Karpas-422 (cell line): Measurements from ENCODE around the gene PPP4R3C. TPM values are rescaled to one million over a fixed set of nuclear protein-coding genes. Genes with fewer than 3 reads are reported as not detected.
"Not testable (repeated sequence)": the region's sequence is repeated elsewhere in the genome, so short reads cannot be mapped to it uniquely, and the experiment has no call there.

Source experiments
- DNase-seq: peaks from one replicate; pipeline ENCODE4 v3.0.0-alpha.2; 2015
- H2AFZ ChIP-seq: fragments of 200-600 bp; sonication (generic); 2 replicates; pipeline ENCODE4 v1.6.1; 2014; ENCODE audit warnings: antibody characterized with exemption, low read length, mixed read lengths
- H3K27ac ChIP-seq: fragments of 200-600 bp; sonication (generic); 2 replicates; pipeline ENCODE4 v1.5.1; 2014; ENCODE audit warnings: mild to moderate bottlenecking, low read length, moderate library complexity
- H3K27me3 ChIP-seq: fragments of 200-600 bp; sonication (generic); 2 replicates; pipeline ENCODE4 v1.6.1; 2014; ENCODE audit warnings: low read length, mixed read lengths
- H3K36me3 ChIP-seq: fragments of 200-600 bp; sonication (generic); 2 replicates; pipeline ENCODE4 v1.6.1; 2014; ENCODE audit warnings: low read length, mixed read lengths; ENCODE audit not compliant: insufficient read depth
- H3K4me1 ChIP-seq: fragments of 200-600 bp; sonication (generic); 2 replicates; pipeline ENCODE4 v1.6.1; 2014; ENCODE audit warnings: mild to moderate bottlenecking, low read length, mixed read lengths
- H3K4me2 ChIP-seq: fragments of 200-600 bp; sonication (generic); 2 replicates; pipeline ENCODE4 v1.6.1; 2014; ENCODE audit warnings: low read length, low read depth, mild to moderate bottlenecking; ENCODE audit not compliant: poor library complexity, severe bottlenecking
- H3K4me3 ChIP-seq: fragments of 200-600 bp; sonication (generic); 2 replicates; pipeline ENCODE4 v1.5.1; 2014; ENCODE audit warnings: mild to moderate bottlenecking, antibody characterized with exemption, low read length, mixed read lengths
- H3K79me2 ChIP-seq: fragments of 200-600 bp; sonication (generic); 2 replicates; pipeline ENCODE4 v1.6.1; 2014; ENCODE audit warnings: mild to moderate bottlenecking, low read length, mixed read lengths
- H3K9ac ChIP-seq: fragments of 200-600 bp; sonication (generic); 2 replicates; pipeline ENCODE4 v1.6.0; 2014; ENCODE audit warnings: low read length
- H3K9me2 ChIP-seq: fragments of 200-600 bp; sonication (generic), shearing (Covaris generic); replicated peaks from 2 replicates; pipeline ENCODE4 v1.6.0; 2014; ENCODE audit warnings: mild to moderate bottlenecking, low read length, moderate library complexity; ENCODE audit not compliant: insufficient read depth
- H3K9me3 ChIP-seq: fragments of 300-700, 200-600 bp; sonication (generic); 2 replicates; pipeline ENCODE4 v1.6.1; 2014; ENCODE audit warnings: low read length, mixed read lengths
- H4K20me1 ChIP-seq: fragments of 200-600 bp; sonication (generic); 2 replicates; pipeline ENCODE4 v1.6.1; 2014; ENCODE audit warnings: mild to moderate bottlenecking, antibody characterized with exemption, low read length, low read depth; ENCODE audit not compliant: insufficient read depth
- total RNA-seq: library from RNA; depleted of rRNA; stranded (reverse); fragments of >200 nt; shearing (Covaris generic); gene quantifications from 2 replicates; pipeline ENCODE4 v1.2.3, GENCODE V29; 2014; ENCODE audit warnings: low replicate concordance; rRNA removed

PPP4R3C gene
- total RNA-seq, 1 experiment from 2014 or later = not detected

GRCh38 chrX:27444093-27444908 lies 18.8 kb downstream of the PPP4R3C start:
- Histone ChIP-seq H3K79me2 (no peaks in the 10 kb centered on the region), H3K27me3 (no peaks in the 10 kb centered on the region), H3K9me3 (no peaks in the 10 kb centered on the region; the same call in 1 of the 2 replicates), H3K4me2 (no peak overlapping the region), H3K27ac (no peak overlapping the region), H3K9ac (no peak overlapping the region), H3K4me1 (no peaks in the 10 kb centered on the region), H2AFZ (no peak overlapping the region), H3K9me2 (no peaks in the 10 kb centered on the region), H4K20me1 (no peaks in the 10 kb centered on the region), H3K4me3 (no peak overlapping the region), H3K36me3 (no peaks in the 10 kb centered on the region)
- no peak for DNase-seq

- not testable (repeated sequence) for DNase-seq
Observed at GRCh38 chrX:27442392-27442791, 20.7 kb downstream of the PPP4R3C start.

GRCh38 chrX:27439771-27440170 lies 23.4 kb downstream of the PPP4R3C start:
- Histone ChIP-seq H3K4me2 (no peak overlapping the region), H3K79me2 (no peaks in the 10 kb centered on the region), H3K9ac (no peak overlapping the region), H3K9me2 (no peaks in the 10 kb centered on the region), H3K36me3 (no peaks in the 10 kb centered on the region), H3K27me3 (no peaks in the 10 kb centered on the region), H4K20me1 (no peaks in the 10 kb centered on the region), H2AFZ (no peak overlapping the region), H3K4me3 (no peak overlapping the region), H3K4me1 (no peaks in the 10 kb centered on the region), H3K27ac (no peak overlapping the region), H3K9me3 (peaks cover 5% of the 10 kb centered on the region)
- DNase-seq = no peak

More at GRCh38 chrX:27442392-27442791, 20.7 kb downstream of the PPP4R3C start:
- not testable (repeated sequence) for H3K36me3 ChIP-seq, H3K9me3 ChIP-seq, H4K20me1 ChIP-seq, H3K9ac ChIP-seq, H2AFZ ChIP-seq, H3K79me2 ChIP-seq, H3K27me3 ChIP-seq, H3K4me2 ChIP-seq, H3K9me2 ChIP-seq, H3K27ac ChIP-seq, H3K4me3 ChIP-seq, H3K4me1 ChIP-seq

DNA sequence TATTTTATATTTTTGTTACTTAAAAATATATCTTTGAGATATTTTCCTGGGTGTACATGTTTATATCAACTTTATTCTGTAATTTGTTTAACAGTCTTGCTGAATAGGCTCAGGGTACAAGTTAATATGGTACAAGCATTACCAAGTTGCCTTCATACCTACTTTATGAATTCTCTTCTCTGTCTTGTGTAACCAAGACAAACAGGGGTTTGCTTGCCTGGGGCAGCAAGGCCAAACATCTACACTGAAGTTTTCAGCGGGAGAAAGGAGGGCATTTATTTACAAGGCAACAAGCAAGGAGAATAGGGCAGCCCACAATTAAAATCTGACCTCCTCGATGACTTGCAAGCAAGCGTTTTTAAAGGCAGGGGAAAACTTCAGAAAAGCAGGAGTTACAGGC lies 24.2 kb downstream of the PPP4R3C start:
- Histone ChIP-seq H2AFZ (no peak overlapping the region), H3K27ac (no peak overlapping the region)
- no peak for DNase-seq

DNA sequence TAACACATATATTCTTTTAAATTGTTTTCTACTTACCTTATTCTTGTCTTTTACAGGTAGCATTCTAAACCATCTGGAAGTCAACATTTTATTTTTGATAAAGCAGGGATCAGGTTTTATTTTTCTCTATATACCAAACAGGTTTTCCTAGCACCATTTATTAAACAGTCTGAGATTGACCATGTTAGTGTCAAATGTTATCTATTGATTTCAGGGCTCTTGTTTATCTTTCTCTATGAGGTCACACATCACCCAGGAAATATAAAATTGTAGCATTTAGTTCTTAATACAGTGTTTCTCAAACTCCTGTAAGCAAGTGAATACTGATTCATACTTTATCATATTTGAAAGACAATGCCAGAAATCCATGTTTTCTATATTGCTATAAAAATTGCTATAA lies 28.1 kb downstream of the PPP4R3C start:
- Histone ChIP-seq H2AFZ (no peak overlapping the region), H3K4me1 (no peaks in the 10 kb centered on the region), H3K27ac (no peak overlapping the region), H3K4me2 (no peak overlapping the region), H3K27me3 (no peaks in the 10 kb centered on the region), H3K9ac (no peak overlapping the region), H3K9me3 (peaks cover 13% of the 10 kb centered on the region), H3K36me3 (no peaks in the 10 kb centered on the region), H3K9me2 (no peaks in the 10 kb centered on the region), H4K20me1 (no peaks in the 10 kb centered on the region), H3K79me2 (no peaks in the 10 kb centered on the region), H3K4me3 (no peak overlapping the region)
- no peak for DNase-seq

More for the DNA sequence above, 24.2 kb downstream of the PPP4R3C start:
- H3K9ac ChIP-seq = no peak overlapping the region
- H3K27me3 ChIP-seq = no peaks in the 10 kb centered on the region
- no peaks in the 10 kb centered on the region for H3K36me3 ChIP-seq
- H3K79me2 ChIP-seq = no peaks in the 10 kb centered on the region
- no peaks in the 10 kb centered on the region for H4K20me1 ChIP-seq
- H3K4me3 ChIP-seq = no peak overlapping the region
- no peak overlapping the region for H3K4me2 ChIP-seq
- H3K4me1 ChIP-seq = no peaks in the 10 kb centered on the region
- H3K9me3 ChIP-seq = peaks cover 8% of the 10 kb centered on the region
- no peaks in the 10 kb centered on the region for H3K9me2 ChIP-seq

Other genes starting within 250 kb of the PPP4R3C start
- not detected in 2 replicates for gene DCAF8L2, start 127.0 kb upstream of the PPP4R3C start, total RNA-seq